UCSD-AML1 (cell line): ENCODE measurements around the gene MECR.
A peak's percentile ranks its signal among the peaks of the same experiment; 100 is the strongest.

ENCODE experiments used
- DNase-seq: peaks from one replicate; lab custom pipeline; 2025; ENCODE audit not compliant: unreplicated experiment; lab: John Stamatoyannopoulos, UW

MECR gene

DNA sequence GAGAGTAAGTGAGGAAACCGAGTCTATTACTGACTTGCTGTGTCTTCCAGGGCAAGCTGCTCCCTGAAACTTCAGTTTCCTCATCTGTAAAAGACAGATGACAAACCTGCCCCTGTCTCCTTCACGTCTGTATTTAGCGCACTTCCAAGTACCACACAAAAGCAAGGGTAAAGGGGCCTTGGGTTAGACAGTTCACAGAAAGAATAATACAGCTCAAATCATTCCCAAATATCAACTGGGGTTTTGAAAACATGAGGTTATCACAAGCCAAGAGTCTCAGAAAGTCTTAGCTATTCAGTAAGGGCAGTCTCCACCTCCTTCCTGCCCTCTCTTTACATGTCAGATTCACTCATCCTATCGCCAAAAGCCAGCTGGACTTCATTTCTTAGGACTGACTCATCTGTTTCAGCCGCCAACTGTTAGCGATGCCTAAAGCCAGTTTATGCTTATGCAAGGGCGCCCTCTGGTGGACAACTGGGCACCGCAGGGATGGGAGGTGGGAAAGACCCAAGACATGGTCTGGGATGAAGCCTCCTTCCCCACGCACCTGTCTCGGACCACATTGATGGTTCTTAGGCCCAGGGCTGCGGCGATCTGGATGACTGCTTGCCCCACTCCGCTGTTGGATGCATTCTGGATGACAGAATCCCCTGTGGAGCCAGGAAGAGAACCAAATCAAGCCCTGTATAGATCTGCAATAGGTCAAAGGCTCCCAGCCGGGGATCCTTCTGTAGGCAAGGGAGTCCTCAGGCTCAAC lies 28.0 kb downstream of the MECR start:
- DNase-seq: peak; percentile 87

DNA sequence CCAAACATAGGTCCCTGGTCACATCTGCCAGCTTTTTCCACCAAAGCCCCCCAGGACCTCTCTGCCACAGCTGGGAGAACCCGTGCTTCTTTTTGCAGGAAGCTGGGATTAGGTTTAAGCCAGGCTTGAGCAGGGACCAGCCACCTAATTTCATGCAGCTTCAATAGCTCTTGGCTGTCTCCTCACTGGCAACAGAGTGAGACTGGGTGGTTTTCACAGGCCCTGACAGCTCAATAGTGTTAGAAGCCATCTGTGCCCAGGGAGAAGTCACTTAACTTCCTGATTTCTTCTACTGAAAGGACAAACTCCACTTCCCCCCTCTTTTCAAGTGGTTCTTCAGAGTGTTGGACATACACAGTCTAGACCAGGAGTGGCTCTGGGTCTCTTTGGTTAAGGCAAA lies 28.7 kb downstream of the MECR start:
- no peak for DNase-seq

DNA sequence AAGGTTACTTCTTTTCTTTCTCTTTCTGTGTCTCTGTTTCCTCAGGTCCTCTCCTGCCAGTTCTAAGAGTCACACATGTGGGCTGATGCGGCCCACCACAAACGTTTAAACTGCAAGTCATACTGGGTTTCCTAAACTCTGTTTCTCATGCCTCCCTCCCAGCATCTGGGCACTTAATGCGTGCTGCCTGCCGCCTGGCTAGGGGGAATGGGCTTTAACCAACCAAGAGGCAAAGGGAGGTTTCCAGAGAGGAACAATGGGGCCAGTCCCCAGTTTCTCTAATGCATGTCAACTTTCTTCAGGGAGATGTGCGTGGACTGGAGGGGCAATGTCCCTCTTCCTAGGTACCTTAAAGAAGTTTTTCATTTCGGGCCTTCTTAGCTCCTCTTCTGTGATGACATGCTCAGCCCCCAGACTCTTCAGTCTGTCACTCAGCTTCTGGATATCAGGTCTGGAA lies 29.1 kb downstream of the MECR start:
- no peak for DNase-seq

DNA sequence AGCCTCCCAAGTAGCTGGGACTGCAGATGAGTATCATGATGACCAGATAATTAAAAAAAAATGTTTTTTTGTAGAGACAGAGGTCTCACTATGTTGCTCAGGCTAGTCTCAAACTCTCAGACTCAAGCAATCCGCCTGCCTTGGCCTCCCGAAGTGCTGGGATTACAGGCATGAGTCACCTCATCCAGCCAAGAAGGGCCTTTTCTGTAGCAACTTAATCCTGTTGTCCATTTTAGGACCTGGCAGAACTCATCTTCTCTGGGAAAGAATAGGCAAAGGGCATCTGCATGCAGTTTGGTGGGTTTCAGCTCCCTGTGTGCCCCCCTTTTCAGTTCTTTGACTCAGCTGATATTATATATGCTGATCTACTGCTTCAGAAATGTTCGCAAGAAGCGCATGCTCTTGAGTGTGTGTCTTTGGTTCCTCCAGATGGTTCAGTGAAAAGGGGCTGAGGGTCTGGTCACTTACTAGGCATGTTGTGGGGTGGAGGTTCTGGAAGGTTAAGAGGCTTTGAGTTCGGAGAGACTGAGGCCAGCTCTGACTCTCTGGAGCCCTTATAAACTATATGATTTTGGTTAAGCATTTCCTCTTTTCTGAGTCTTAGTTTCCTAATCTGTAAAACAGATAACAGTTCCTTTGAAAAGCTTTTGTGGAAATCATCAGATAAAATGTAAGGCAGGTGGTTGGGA lies 29.7 kb downstream of the MECR start:
- DNase-seq: no peak

DNA sequence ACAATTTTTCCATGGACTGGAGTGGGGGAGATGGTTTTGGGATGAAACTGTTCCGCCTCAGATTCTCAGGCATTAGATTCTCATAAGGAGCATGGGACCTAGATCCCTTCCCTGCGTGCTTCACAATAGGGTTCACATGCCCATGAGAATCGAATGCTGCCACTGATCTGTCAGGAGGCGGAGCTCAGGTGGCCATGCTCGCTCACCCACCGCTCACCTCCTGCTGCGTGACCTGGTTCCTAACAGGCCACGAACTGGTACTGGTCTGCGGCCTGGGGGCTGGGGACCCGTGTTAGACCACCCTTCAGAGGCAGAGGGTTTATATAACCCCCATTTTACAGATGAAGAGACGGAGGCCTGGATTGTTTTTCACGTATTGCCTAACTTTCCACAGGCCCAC lies 32.7 kb downstream of the MECR start:
- no peak for DNase-seq

DNA sequence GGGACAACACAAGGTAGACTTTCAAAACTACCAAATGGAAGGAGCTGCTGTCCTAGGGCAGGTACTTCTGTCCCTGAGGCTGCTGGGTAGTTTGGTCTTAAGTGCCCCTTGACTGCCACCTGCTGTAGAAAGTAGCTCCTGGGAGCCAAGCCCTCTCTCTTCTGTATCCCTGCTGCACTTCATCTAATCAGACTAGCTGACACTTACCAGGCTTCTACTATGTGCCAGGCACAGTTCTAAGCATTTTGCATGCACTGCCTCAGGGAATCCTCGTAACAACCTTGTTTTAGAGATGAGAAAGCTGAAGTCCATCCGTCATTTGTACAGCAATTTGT lies 33.2 kb downstream of the MECR start:
- peak; percentile 36 for DNase-seq

DNA sequence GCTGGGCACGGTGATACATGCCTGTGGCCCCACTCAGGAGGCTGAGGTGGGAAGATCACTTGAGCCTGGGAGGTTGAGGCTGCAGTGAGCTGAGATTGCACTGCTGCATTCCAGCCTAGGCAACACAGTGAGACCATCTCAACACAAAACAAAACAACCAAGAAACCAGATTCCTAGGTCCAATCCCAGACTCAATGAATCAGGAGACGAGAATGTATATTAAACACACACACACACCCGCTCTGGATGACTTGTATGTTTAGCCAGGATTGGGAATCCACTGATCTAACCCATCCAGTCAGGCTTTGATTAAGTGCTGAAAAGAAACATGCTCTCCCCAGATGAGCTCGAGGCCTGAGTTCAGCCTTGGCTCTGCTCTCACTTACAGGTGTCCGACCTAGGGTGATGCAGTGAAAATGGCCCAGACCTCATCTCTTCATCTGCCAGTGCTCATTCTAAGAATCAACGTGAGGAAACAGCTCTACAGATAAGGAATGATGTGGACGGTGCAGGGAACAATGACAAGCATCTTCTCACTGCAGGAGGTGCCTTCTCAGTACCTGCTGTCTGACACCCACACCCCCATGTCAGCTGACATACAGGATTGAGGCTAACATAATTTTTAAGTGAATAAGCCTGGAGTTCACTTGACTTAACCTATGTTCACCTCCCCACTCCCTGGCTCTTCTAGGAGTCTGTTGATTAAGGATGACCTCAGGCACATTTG lies 33.7 kb downstream of the MECR start:
- DNase-seq: no peak

DNA sequence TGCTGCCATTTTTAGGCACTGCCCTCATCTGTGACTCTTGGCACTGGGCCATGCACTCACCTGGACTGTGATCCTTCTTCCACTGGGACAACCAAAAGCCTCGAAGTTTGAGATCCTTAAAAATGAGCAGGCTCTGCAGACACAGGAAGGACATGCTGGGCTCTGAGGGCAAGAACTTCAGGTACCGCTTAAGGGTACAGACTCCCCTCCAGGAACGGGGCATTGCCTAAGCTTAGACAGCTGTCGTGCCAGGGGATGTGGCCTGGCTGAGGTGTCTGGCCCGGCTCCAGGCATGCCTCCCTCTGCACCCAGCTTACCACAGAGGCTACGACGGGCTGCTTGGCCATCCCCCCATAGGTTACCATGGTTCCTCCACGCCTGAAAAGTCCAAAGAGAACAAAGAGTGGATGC lies 34.8 kb downstream of the MECR start:
- DNase-seq: peak; percentile 61

DNA sequence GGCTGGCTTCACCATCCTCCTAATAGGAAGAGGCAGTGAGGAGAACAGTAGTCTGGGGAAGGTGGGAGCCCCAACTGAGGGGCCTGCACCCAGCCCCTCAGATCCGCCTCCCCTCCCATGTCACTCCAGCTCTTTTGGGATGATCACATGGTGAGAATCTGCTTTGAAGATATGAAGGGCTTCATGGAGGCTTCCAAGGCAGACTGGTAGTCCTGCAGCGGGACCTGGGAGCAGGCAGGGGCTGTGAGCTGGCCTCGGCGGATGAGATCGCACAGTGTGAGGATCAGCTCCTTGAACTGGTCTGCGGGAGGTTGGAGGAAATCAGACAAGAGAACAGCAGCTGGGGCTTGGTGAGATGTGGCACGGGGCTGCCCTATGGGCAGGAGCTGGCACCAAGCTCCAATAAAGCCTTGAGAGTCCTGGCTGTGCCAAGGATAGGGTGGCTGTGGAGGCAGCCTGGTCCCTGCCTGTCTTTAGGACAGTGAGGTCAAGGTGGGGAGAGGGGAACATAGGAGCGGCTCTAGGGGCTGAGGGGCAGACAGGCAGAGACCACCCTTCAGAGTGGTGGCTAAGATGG lies 36.8 kb downstream of the MECR start:
- DNase-seq: no peak

DNA sequence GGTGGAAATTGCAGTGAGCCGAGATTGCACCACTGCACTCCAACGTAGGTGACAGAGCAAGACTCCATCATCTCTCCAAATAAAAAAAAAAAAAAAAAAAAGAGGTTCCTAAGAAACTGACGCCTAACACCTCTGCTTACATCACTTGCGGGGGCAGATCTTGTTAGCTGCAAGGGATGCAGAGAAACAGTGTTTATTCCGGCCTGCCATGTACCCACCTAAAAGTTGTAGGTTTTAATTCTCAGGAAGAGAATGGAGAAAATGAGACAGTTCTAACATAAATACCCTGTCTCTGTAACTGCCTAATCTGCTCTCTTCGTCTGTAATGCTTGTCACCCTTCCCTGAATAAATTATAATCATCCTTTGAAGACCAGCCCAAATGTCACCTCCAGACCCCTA lies 40.0 kb downstream of the MECR start:
- DNase-seq: no peak

DNA sequence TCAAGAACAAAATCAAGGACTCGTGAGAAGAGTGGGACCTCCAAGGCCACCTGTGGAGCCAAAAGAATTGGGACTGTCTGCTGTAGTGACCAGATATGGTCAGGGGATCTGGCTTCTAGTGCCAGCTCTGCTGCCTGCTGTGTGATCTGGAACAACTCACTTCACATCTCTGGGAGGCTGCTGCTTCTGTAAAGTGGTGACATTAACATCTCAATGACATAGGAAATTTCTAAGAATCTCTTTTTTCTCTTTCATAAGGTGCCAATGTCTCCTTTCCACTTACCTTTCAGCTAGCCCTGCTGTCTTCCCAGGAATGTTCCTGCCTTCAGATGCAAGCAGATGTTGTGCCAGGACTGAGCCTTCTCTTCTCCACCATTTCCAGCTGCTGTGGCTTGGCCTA lies 44.0 kb downstream of the MECR start:
- no peak for DNase-seq

DNA sequence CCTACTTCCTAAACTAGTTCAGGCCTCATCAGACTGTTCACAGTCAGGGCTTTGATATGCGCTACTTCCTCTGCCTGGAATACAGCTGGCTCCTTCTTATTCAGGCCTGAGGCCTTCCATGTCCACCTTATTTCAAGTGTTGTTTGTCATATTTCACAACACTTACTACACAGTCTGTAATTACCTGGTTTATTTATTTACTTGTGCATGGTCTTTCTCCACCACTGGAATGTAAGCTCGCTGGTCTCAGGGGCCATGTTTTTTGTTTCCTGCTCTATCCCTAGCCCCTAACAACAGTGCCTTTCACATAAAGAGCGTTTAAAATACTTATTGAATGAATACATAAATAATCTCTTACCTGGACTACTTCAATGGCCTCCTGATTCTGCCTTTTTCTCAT lies 44.5 kb downstream of the MECR start:
- DNase-seq: no peak

DNA sequence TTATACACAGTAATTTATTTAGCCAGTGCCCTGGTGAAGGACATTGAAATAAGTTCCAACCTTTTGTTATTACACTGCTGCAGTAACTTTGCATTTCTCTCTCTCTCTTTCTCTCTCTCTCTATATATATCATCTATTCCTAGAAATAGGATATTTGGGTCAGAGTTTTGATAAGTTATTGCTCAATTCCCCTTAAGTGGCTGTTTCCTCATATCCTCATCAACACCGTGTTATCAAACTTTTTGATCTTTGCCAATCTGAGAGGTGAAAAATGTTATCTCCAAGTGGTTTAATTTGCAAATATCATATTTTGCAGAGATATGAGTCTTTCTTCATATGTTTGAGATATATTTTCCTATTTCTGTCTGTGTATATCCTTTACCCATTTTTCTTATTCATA lies 47.4 kb downstream of the MECR start:
- no peak for DNase-seq

DNA sequence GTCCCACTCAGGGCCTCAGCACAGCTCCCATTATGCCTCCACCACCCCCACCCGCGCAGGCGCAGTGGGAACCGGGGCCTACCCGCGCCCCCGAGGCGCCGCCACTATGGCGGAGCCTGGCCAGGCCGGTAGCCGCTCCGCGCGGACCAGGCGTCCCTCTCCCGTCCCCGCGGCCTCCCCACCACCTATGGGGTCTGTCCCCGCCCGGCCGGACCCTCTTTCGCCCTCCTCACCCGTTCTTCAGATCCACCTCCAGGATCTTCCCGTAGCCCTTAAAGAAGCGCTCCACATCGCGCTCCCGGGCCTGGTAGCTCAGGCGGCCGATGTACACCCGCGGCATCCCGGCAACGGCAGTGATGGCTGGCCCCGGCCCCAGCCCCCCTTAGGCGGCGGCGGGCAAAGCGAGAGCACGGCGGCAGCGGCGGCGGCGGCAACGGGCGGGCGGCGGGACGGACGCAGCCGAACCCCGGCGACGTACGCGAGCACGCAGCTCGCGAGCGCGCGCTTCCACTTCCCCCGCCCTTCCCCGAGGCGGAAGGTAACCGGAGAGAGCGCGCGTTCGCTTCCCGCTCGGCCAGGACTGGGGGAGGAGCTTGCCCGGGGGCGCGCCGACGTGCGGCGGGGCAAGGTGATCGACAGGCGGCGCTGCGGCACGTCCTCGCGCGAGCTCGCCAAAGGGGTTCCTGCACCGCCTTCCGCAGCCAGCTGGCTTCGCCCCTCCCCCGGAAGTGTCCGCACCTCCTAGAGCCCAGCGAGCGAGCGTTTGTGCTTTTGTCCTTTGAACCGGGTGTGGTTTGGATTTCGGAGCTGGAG lies 49.1 kb downstream of the MECR start, which contains the start of gene SRSF4:
Gene SRSF4, minus strand, starts transcription at position 488 of the 813 bp plus-strand sequence. Its CDS starts 148 bp downstream, at position 340.
- DNase-seq: peak; percentile 99

DNA sequence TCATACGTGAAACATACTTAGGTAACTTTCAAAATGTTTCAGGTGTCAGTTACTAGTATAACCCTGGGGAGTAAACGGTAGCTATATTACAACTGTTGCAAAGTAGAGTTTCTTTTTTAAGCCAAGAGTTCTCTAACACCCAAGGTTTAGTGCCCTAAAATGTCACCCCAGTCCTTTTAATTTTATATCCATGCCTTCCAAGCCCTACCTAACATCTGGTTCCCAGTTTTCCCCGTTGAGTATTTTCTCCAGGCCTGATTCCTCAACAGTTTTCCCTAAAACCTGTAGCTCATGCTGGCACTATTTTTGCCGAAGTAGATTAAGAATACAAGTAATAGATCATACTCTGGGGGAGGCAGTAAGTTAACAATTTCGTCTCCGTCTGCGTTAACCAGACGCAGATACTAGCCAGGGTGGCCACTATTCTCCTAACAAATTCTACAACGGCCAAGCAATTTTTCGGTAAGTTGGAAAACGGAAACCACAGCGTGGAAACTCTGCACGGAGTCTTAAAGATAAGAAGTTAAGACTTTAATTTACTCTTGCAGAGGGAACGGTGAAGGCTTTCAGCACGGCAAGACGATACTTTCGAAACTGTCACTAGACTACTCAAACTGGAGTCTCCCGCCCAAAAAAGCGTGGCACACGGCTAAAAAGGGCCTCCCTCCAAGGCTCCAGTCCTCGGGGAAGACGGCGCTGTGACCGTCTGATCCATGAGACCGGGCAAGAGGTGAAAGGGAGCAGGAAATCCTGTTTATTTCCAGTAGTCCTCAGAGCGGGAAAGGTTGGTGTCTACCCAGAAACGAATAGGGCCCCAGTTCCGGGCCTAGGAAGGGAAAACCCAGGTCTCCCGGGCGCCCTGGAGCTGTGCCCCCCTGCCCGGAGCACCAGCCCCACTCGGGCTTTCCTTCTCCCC lies 50.0 kb downstream of the MECR start:
- DNase-seq: no peak

DNA sequence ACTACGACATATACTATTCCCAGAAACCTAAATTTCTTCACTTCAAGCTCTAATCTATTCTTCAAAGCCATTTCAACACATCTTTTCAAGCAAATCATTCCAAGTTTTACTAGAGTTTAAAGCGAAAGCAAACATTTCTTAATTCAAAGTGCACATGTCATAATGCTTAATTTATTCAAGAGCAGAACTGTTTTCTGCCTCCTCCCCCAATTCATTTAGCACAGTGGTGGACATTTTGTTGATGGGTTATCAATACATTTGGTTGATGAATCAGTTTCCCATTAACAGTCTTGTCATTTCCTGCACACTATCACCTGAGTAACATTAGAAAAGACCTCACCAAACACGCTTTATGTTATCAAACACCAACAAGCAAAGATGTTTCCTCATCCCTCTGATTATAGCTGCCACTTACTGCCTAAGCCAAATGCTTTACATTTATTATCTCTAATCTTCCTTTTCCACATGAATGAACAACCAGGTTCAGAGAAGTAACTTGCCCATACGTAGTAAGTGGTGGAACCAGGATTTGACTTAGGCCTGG lies 51.0 kb downstream of the MECR start:
- DNase-seq: no peak

DNA sequence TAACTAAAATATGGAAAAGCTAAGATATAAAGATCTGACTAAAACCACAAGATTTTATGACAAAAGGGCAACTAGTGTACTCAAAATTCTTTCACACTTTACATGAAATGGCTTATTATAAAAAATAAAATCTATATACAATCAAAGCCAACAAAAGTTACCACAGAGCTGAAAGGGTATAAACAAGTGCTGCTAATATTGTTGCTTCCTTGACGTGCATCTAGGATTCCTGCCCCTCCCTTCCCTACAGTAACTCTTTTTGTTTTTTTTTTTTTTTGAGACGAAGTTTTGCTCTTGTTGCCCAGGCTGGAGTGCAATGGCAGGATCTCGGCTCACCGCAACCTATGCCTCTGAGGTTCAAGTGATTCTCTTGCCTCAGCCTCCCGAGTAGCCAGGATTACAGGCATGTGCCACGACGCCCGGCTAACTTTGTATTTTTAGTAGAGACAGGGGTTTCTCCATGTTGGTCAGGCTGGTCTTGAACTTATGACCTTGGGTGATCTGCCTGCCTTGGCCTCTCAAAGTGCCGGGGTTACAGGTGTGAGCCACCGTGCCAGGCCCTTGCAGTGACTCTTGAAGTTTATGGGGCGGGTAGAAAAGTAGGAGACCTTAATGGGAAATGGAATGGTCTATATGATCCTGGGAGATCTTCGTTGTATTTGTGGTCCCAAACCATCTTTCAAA lies 53.6 kb downstream of the MECR start:
- no peak for DNase-seq

DNA sequence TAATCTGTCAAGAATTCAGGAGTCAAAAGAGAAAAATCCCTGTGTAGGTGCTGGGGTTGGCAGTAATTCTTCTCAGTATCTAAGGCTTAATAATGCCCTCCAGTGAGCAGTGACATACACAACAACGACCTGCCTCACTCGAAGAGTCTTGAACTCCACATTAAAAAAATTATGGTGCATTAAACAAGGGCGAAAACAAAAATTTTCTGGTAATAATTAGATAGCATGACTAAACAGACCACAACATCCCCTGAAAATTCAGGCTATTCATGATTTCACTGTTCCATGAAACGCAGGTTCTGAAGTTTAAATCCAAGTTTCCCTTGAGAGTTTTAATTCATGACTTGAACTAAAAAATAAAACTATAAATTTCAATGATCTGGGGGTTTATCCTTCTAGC lies 54.2 kb downstream of the MECR start:
- no peak for DNase-seq

DNA sequence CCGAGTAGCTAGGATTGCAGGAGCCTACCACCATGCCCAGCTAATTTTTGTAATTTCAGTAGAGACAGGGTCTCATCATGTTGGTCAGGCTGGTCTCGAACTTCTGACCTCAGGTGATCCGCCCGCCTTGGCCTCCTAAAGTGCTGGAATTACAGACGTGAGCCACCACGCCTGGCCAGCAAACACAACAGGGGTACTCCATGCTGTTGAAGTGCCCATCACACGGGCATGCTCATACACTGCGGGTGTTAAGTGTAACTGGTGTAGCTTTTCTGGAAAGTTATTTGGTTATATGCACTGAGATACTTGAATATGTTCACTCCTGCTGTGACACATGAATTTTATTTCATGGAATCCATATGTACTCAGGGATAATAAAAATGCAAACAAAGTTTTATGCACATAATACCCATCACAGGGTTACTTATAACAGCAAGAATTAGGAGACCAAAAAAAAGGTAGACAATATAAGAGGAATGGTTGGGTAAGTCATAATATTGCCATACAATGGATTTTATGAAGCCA lies 58.3 kb downstream of the MECR start:
- no peak for DNase-seq
